Measurements from ENCODE around the gene ZIC3.

ZIC3 gene

DNA sequence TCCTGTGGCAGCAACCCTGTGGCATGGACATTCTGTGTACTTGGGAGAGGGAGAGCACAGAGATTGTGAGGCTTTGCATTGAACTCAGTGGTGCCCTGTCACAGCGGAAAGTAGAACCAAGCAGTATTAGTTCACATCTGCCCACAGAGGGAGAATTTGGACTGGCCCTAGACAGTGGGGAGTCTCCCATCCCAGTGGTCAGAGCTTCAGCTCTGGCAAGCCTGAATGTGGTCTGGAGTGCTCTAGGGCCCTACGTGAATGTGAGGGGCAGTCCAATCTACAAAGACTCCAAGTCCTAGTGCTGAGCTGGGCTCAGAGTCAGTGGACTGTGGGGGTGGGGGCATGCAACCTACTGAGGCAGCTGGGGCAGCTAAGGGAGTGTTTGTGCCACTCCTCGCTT, 34.8 kb downstream of the ZIC3 start:
- no peaks in the 10 kb centered on the region for H3K27me3 ChIP-seq (ENCODE audit: insufficient read depth, poor library complexity, severe bottlenecking)
- H3K27ac ChIP-seq (replicated peaks): no peak overlapping the region
- DNase-seq (ENCODE audit: low read depth in 1 of 2, low spot score in 1 of 2): no peak
- TF ChIP-seq, protein P1, sequence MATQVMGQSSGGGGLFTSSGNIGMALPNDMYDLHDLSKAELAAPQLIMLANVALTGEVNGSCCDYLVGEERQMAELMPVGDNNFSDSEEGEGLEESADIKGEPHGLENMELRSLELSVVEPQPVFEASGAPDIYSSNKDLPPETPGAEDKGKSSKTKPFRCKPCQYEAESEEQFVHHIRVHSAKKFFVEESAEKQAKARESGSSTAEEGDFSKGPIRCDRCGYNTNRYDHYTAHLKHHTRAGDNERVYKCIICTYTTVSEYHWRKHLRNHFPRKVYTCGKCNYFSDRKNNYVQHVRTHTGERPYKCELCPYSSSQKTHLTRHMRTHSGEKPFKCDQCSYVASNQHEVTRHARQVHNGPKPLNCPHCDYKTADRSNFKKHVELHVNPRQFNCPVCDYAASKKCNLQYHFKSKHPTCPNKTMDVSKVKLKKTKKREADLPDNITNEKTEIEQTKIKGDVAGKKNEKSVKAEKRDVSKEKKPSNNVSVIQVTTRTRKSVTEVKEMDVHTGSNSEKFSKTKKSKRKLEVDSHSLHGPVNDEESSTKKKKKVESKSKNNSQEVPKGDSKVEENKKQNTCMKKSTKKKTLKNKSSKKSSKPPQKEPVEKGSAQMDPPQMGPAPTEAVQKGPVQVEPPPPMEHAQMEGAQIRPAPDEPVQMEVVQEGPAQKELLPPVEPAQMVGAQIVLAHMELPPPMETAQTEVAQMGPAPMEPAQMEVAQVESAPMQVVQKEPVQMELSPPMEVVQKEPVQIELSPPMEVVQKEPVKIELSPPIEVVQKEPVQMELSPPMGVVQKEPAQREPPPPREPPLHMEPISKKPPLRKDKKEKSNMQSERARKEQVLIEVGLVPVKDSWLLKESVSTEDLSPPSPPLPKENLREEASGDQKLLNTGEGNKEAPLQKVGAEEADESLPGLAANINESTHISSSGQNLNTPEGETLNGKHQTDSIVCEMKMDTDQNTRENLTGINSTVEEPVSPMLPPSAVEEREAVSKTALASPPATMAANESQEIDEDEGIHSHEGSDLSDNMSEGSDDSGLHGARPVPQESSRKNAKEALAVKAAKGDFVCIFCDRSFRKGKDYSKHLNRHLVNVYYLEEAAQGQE (IDR thresholded peaks at IDR 0.05; ENCODE audit: insufficient replicate concordance, low read depth): no peak
- TF ChIP-seq, protein P2, sequence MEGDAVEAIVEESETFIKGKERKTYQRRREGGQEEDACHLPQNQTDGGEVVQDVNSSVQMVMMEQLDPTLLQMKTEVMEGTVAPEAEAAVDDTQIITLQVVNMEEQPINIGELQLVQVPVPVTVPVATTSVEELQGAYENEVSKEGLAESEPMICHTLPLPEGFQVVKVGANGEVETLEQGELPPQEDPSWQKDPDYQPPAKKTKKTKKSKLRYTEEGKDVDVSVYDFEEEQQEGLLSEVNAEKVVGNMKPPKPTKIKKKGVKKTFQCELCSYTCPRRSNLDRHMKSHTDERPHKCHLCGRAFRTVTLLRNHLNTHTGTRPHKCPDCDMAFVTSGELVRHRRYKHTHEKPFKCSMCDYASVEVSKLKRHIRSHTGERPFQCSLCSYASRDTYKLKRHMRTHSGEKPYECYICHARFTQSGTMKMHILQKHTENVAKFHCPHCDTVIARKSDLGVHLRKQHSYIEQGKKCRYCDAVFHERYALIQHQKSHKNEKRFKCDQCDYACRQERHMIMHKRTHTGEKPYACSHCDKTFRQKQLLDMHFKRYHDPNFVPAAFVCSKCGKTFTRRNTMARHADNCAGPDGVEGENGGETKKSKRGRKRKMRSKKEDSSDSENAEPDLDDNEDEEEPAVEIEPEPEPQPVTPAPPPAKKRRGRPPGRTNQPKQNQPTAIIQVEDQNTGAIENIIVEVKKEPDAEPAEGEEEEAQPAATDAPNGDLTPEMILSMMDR (IDR thresholded peaks at IDR 0.05; ENCODE audit: insufficient read depth, low read length): no peak
- TF ChIP-seq SPI1 (IDR thresholded peaks at IDR 0.05; ENCODE audit: borderline replicate concordance, low read depth): no peak
- no peak for TF ChIP-seq POLR2AphosphoS5 (IDR thresholded peaks at IDR 0.05; ENCODE audit: low read depth)
- TF ChIP-seq GABPA (IDR thresholded peaks at IDR 0.05; ENCODE audit: low read depth): no peak
- no peak overlapping the region for H3K4me3 ChIP-seq (replicated peaks; ENCODE audit: insufficient read depth, low read length)

All from HL-60 (cell line).